ENCODE results near the gene LRRC72.

The LRRC72 gene

GRCh38 chr7:16581286-16581685 is 54.7 kb downstream of the LRRC72 start:
- H3K9me3 ChIP-seq (ENCODE audit: insufficient read depth, low read length): no peaks in the 10 kb centered on the region
- no peaks in the 10 kb centered on the region for H3K4me1 ChIP-seq (ENCODE audit: insufficient read depth, insufficient read length)
- TF ChIP-seq YY1 (IDR thresholded peaks at IDR 0.05; ENCODE audit: insufficient read depth, insufficient read length) (no peak), SUZ12 (IDR thresholded peaks at IDR 0.05; ENCODE audit: extremely low read depth, insufficient read depth, insufficient read length) (no peak), ZNF274 (IDR thresholded peaks at IDR 0.05; ENCODE audit: low read depth, low read length) (no peak)
- no peak for DNase-seq (ENCODE audit: low read depth, low spot score)
- H3K4me3 ChIP-seq (ENCODE audit: insufficient read length, low read depth): no peak overlapping the region
- H3K27me3 ChIP-seq (ENCODE audit: insufficient read depth, insufficient read length): no peaks in the 10 kb centered on the region
- H3K9ac ChIP-seq (ENCODE audit: insufficient read length, low read depth): no peak overlapping the region
- no peaks in the 10 kb centered on the region for H3K36me3 ChIP-seq (ENCODE audit: insufficient read depth, insufficient read length, low read length)

DNA sequence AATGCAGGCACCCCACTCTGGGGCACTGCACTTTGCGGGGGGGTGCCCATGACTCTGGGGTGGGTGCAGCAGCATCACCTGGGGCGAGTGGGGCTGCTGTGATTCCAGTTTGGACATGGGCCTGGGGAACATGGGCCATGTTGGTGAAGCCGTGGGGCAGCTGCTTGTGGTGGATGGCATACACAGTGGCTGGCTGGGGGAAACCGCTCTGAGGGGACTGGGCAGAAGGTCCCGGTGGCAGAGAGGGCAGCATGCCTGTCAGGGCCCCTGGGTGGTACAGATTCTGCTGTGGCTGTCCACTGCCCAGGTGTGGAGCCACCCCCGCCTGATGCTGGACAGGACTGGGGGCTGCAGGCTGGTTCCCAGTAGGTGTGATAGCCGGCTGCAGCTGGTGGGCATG is 57.2 kb downstream of the LRRC72 start:
- no peak for DNase-seq (ENCODE audit: low read depth, low spot score)
- Histone ChIP-seq H3K27me3 (ENCODE audit: insufficient read depth, insufficient read length) (no peaks in the 10 kb centered on the region), H3K4me1 (ENCODE audit: insufficient read depth, insufficient read length) (no peaks in the 10 kb centered on the region), H3K4me3 (ENCODE audit: insufficient read length, low read depth) (no peak overlapping the region), H3K9ac (ENCODE audit: insufficient read length, low read depth) (no peak overlapping the region), H3K9me3 (ENCODE audit: insufficient read depth, low read length) (no peaks in the 10 kb centered on the region), H3K36me3 (ENCODE audit: insufficient read depth, insufficient read length, low read length) (no peaks in the 10 kb centered on the region)
- no peak for TF ChIP-seq SUZ12 (IDR thresholded peaks at IDR 0.05; ENCODE audit: extremely low read depth, insufficient read depth, insufficient read length)
- TF ChIP-seq ZNF274 (IDR thresholded peaks at IDR 0.05; ENCODE audit: low read depth, low read length): no peak
- no peak for TF ChIP-seq YY1 (IDR thresholded peaks at IDR 0.05; ENCODE audit: insufficient read depth, insufficient read length)

DNA sequence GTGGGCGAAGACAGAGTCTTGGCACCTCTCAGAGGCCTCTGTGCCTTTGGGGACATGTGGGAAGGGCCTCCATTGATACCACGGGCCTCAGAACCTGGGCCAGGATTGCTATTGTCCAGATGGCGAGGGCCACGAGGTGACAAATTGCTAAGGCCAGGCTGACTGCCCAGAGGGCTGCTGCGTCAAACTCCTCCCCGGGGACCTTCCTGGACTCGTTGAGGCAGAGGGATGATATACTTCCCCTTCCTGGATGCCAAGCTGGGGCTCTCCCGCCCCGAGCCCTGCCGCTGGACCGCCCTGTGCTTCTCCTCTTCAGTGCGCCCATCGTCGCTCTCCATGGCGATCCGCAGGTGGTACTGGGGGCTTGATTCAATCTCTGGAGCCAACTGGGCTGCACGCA is 58.9 kb downstream of the LRRC72 start:
- no peak for DNase-seq (ENCODE audit: low read depth, low spot score)
- H3K27me3 ChIP-seq (ENCODE audit: insufficient read depth, insufficient read length): no peaks in the 10 kb centered on the region

DNA sequence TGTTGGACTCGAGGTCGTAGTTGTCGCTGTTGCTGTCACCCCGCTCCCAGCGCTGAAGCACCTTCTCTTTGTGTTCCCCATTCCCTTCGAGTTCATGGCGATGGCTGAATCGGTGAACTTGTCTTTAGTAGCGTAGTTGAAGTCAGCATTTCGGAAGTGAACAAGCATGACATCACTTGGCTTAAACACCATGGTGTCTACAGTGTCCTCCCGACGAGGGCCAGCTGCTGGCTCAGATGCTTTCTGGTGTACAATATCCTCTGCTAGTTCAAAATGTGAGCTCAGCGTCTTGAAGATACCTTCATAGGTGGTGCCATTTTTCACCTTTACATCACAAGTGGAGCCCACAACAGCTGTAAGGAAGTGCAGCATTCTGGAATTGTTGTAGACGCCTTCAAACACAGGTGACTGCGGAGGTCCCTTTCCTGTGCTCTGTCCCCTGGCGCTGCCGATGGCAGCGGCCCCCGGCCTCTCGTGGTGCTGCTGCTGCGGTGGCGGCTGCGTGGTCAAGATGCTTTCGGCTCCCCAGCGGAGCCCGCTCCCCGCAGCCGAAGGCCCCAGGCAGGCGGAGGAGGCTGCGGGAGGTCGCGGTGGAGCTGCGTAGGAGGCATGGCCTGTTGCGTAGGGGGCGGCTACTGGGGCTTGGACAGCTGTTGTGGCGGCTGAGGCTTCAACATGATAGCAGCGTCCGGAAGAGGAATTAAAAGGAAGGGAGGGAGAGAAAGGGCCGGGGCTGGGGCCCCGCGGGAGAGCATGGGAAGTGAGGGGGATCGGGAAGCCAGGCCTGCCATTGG is 59.7 kb downstream of the LRRC72 start:
- TF ChIP-seq YY1 (IDR thresholded peaks at IDR 0.05; ENCODE audit: insufficient read depth, insufficient read length): no peak
- no peak for TF ChIP-seq ZNF274 (IDR thresholded peaks at IDR 0.05; ENCODE audit: low read depth, low read length)
- TF ChIP-seq SUZ12 (IDR thresholded peaks at IDR 0.05; ENCODE audit: extremely low read depth, insufficient read depth, insufficient read length): no peak
- Histone ChIP-seq H3K36me3 (ENCODE audit: insufficient read depth, insufficient read length, low read length) (no peaks in the 10 kb centered on the region), H3K27me3 (ENCODE audit: insufficient read depth, insufficient read length) (no peaks in the 10 kb centered on the region), H3K4me1 (ENCODE audit: insufficient read depth, insufficient read length) (no peaks in the 10 kb centered on the region), H3K9ac (ENCODE audit: insufficient read length, low read depth) (no peak overlapping the region), H3K4me3 (ENCODE audit: insufficient read length, low read depth) (no peak overlapping the region), H3K9me3 (ENCODE audit: insufficient read depth, low read length) (no peaks in the 10 kb centered on the region)
- DNase-seq (ENCODE audit: low read depth, low spot score): no peak

More for the DNA sequence above, 58.9 kb downstream of the LRRC72 start:
- Histone ChIP-seq H3K4me3 (ENCODE audit: insufficient read length, low read depth) (no peak overlapping the region), H3K36me3 (ENCODE audit: insufficient read depth, insufficient read length, low read length) (no peaks in the 10 kb centered on the region), H3K9ac (ENCODE audit: insufficient read length, low read depth) (no peak overlapping the region), H3K9me3 (ENCODE audit: insufficient read depth, low read length) (no peaks in the 10 kb centered on the region), H3K4me1 (ENCODE audit: insufficient read depth, insufficient read length) (no peaks in the 10 kb centered on the region)
- no peak for TF ChIP-seq SUZ12 (IDR thresholded peaks at IDR 0.05; ENCODE audit: extremely low read depth, insufficient read depth, insufficient read length)
- TF ChIP-seq YY1 (IDR thresholded peaks at IDR 0.05; ENCODE audit: insufficient read depth, insufficient read length): no peak
- TF ChIP-seq ZNF274 (IDR thresholded peaks at IDR 0.05; ENCODE audit: low read depth, low read length): no peak

- TF ChIP-seq YY1 (IDR thresholded peaks at IDR 0.05; ENCODE audit: insufficient read depth, insufficient read length) (no peak), ZNF274 (IDR thresholded peaks at IDR 0.05; ENCODE audit: low read depth, low read length) (no peak), SUZ12 (IDR thresholded peaks at IDR 0.05; ENCODE audit: extremely low read depth, insufficient read depth, insufficient read length) (no peak)
Measured at GRCh38 chr7:16587129-16587528, 60.5 kb downstream of the LRRC72 start.

GRCh38 chr7:16587790-16588189 is 61.2 kb downstream of the LRRC72 start:
- no peak for TF ChIP-seq YY1 (IDR thresholded peaks at IDR 0.05; ENCODE audit: insufficient read depth, insufficient read length)
- TF ChIP-seq ZNF274 (IDR thresholded peaks at IDR 0.05; ENCODE audit: low read depth, low read length): no peak
- TF ChIP-seq SUZ12 (IDR thresholded peaks at IDR 0.05; ENCODE audit: extremely low read depth, insufficient read depth, insufficient read length): no peak
- no peaks in the 10 kb centered on the region for H3K36me3 ChIP-seq (ENCODE audit: insufficient read depth, insufficient read length, low read length)
- no peak overlapping the region for H3K4me3 ChIP-seq (ENCODE audit: insufficient read length, low read depth)
- no peaks in the 10 kb centered on the region for H3K4me1 ChIP-seq (ENCODE audit: insufficient read depth, insufficient read length)
- H3K27me3 ChIP-seq (ENCODE audit: insufficient read depth, insufficient read length): no peaks in the 10 kb centered on the region
- no peaks in the 10 kb centered on the region for H3K9me3 ChIP-seq (ENCODE audit: insufficient read depth, low read length)
- H3K9ac ChIP-seq (ENCODE audit: insufficient read length, low read depth): no peak overlapping the region
- no peak for DNase-seq (ENCODE audit: low read depth, low spot score)

More at GRCh38 chr7:16587129-16587528, 60.5 kb downstream of the LRRC72 start:
- Histone ChIP-seq H3K9ac (ENCODE audit: insufficient read length, low read depth) (no peak overlapping the region), H3K27me3 (ENCODE audit: insufficient read depth, insufficient read length) (no peaks in the 10 kb centered on the region), H3K9me3 (ENCODE audit: insufficient read depth, low read length) (no peaks in the 10 kb centered on the region), H3K4me3 (ENCODE audit: insufficient read length, low read depth) (no peak overlapping the region), H3K36me3 (ENCODE audit: insufficient read depth, insufficient read length, low read length) (no peaks in the 10 kb centered on the region), H3K4me1 (ENCODE audit: insufficient read depth, insufficient read length) (no peaks in the 10 kb centered on the region)
- no peak for DNase-seq (ENCODE audit: low read depth, low spot score)

DNA sequence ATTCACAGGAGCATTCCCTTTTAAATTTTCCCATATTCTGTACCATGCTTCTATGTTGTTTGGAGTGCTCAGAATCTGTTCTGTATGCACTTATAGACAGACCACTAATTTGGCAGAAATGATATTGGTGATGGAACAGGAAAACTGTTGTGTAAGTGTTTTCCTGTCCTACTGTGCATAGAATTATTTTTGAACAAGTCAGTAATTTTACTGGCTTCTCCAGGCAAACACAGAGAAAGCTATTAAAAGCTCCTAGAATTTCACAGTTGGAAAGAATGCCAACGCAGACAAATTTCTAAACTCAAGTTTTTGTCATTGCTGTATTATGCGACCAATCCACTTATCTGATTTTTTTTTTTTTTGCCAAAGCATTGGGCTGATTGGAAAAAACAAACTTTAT is 63.3 kb downstream of the LRRC72 start:
- Histone ChIP-seq H3K36me3 (ENCODE audit: insufficient read depth, insufficient read length, low read length) (no peaks in the 10 kb centered on the region), H3K9me3 (ENCODE audit: insufficient read depth, low read length) (no peaks in the 10 kb centered on the region), H3K9ac (ENCODE audit: insufficient read length, low read depth) (no peak overlapping the region), H3K27me3 (ENCODE audit: insufficient read depth, insufficient read length) (no peaks in the 10 kb centered on the region), H3K4me3 (ENCODE audit: insufficient read length, low read depth) (no peak overlapping the region), H3K4me1 (ENCODE audit: insufficient read depth, insufficient read length) (no peaks in the 10 kb centered on the region)
- no peak for DNase-seq (ENCODE audit: low read depth, low spot score)
- TF ChIP-seq YY1 (IDR thresholded peaks at IDR 0.05; ENCODE audit: insufficient read depth, insufficient read length) (no peak), ZNF274 (IDR thresholded peaks at IDR 0.05; ENCODE audit: low read depth, low read length) (no peak), SUZ12 (IDR thresholded peaks at IDR 0.05; ENCODE audit: extremely low read depth, insufficient read depth, insufficient read length) (no peak)
